GM21529 (cell line): ENCODE results near the gene UBE2N.

Experiments used
- ATAC-seq: cut with Tn5 transposase; IDR thresholded peaks from one replicate; pipeline ENCODE4 v1.9.1; 2021; ENCODE audit not compliant: unreplicated experiment

Gene UBE2N

GRCh38 chr12:93361151-93361919 is 80.4 kb downstream of the UBE2N start:
- ATAC-seq, result no peak

- ATAC-seq, result no peak
Measured at GRCh38 chr12:93360688-93361087, 81.1 kb downstream of the UBE2N start.

- no peak for ATAC-seq
Measured at GRCh38 chr12:93358821-93359220, 82.9 kb downstream of the UBE2N start.

GRCh38 chr12:93358058-93358457 is 83.7 kb downstream of the UBE2N start:
- ATAC-seq, result peak; percentile 85

GRCh38 chr12:93356214-93356613 is 85.5 kb downstream of the UBE2N start:
- no peak for ATAC-seq
